Erythroblast (primary cell): ENCODE measurements around the gene AFAP1.

Experiments
- DNase-seq, 2 experiments: peaks; one replicate each; lab custom pipeline; 2025; lab: John Stamatoyannopoulos, UW
- GATA1 ChIP-seq: IDR thresholded peaks from 2 replicates; pipeline ENCODE4 v1.6.1; 2011; ENCODE audit warnings: low read depth, mild to moderate bottlenecking, control low read depth, low read length, moderate library complexity
- POLR2A ChIP-seq: IDR thresholded peaks from 2 replicates; pipeline ENCODE4 v1.6.1; 2011; ENCODE audit warnings: mild to moderate bottlenecking, low read length

AFAP1 gene

DNA sequence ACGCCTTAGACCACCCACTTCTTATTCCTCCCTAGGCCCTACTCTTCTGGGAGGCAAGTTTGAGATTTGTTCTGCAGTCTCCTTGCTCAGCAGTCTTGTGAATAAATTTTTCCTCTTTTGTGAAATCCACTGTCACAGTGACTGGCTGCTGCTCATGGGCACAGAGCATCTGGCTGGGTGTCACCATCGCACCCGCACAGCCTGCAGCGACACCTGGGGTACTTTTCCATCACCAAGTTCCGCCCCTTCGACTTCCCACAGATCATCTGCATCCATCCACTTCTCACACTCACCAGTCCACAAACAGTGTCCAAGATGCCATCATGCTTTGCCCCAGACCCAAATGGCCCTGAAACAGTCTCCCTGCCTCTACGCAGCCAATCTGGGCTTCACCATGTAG is 36.4 kb upstream of the AFAP1 start:
- DNase-seq, result no peak
- TF ChIP-seq GATA1 (no peak), POLR2A (no peak)

DNA sequence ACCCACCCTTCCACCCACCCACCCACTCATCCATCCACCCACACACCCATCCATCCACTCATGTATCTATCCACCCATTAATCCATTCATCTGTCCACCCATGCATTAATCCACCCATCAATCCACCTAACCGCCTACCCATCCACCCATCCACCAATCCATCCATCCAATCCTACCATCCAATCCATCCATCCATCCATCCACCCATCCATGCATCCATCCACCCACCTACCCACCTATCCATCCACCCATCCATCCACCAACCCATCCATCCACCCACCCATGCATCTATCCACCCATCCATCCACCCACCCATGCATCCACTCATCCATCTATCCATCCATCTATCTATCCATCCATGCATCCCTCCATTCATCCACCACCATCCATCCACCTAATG is 34.8 kb upstream of the AFAP1 start:
- no peak for TF ChIP-seq POLR2A
- TF ChIP-seq GATA1, result no peak
- DNase-seq, result no peak

DNA sequence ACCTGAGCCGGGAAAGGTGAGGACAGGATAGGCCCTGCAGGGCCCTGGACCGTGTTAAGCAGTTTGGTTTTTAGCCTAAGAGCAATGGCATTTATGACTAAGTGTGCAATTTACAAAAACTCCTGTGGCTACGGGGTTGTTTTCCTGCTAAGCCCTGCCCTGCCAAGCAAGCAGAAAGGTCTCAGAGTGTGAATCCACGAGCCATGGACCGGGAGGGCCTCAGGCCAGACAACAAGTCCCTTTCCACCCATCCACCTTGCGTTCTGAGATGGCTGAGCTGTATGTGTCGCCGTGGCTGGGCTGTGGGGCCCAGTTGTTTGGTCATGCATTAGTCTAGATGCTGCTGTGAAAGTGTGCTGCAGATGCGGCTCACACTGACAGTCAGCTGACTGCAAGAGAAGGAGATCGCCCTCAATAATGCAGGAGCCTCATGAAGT is 33.9 kb upstream of the AFAP1 start:
- no peak for TF ChIP-seq POLR2A
- no peak for TF ChIP-seq GATA1
- DNase-seq, result no peak

DNA sequence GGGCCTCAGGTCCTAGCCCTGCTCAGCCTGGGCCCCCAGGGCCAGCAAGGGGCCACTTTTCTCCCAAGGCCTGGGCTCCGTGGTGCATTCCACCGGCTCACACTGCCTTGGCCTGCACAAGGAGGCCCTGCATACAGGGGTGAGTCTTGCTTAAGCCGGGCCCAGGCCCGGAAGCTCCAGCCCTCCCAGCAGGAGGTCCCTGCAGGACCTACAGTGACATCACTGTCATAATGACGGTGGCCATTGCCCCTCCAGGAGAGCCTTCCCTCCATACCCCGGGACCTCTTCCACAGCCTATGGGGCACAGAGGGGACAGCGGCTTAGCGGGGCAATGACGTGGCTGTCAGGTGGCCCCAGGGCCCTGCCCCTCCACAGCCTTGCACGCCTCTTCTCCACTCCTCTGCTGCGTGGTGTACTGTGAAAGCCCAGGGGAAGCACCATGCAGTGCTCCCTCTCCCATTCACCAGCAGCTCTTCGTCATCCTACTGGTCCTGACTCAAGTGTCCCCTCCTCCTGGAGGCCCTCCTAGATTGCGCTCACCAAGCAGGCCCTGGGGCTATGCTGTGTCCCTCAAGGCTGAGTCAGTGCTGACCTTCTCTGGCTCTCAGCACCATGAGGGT is 32.3 kb upstream of the AFAP1 start:
- TF ChIP-seq POLR2A (no peak), GATA1 (no peak)
- DNase-seq, result no peak

DNA sequence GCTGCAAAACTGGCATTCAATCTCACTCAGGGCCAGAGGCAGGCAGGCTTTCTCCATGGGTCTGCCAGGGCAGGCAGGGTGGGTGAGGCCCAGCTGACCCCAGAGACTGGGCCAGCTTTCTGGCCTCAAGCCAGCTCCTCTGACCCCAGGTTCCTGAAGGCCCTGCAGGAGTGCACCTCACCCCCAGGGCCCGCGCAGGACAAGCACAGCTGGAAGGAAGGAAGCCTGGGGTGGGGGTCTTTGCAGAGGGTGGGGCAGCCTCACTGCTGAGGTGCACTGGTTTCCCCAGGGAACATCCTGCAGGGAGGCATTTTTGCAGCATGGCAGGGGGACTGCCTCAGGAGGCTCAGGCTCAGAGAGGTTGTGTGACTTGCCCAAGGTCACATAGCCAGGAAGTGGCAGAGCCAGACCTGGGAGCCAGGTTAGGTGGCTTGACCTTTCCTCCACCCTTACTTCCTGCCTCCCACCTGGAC is 31.5 kb upstream of the AFAP1 start:
- DNase-seq, result no peak
- TF ChIP-seq GATA1 (no peak), POLR2A (no peak)

DNA sequence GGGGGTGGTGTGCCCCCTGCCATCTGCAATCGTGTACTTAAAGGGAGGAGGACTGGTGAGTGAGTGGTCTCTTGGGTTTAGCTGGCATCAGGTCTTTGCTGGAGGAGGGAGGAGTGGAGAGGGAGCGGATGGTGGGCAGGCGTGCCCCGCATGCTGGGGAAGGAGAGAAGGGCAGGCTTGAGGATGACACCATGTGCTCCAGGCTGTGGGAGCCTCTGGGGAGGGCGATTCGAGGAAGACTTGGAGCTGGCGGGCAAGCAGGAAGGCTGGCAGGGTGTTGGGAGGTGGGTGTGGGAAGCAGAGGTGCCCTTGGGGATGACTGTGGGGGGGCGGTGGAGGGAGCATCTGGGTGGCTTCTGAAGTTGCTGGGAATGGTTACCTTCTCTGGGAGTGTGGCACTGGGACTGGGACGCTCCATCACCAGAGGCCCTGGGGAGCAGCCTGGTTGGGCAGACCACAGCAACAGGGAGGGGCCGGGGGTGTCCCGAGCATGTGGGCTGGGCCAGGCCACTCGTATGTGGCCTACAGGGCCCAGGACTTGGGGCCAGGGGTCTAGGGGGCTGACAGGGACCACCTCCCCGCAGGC is 30.8 kb upstream of the AFAP1 start:
- TF ChIP-seq POLR2A (no peak), GATA1 (no peak)
- DNase-seq, result no peak

DNA sequence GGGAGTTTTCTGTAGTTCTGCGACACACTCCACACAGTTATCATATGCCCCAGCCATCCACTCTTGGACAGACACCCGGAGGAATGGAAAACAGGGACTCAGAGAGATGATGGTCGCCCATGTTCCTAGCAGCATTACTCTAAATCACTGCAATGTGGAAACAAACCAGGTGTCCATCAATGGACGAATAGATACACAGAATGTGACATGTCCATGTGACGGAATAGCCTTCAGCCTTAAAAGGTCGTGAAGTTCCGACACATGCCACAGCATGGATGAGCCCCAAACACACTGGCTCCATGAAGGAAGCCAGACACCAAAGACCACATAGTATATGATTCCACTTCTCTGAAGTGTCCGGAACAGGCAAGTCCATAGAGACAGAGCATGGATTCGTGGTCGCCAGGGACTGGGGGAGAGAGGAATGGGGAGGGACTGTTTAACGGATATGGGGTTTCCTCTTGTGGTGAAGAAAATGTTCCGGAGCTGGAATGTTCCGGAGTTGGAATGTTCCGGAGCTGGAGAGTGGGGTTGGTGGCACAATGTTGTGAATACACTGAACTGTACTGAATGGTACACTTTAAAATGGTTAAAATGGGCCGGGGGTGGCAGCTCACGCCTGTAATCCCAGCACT is 28.7 kb upstream of the AFAP1 start:
- TF ChIP-seq POLR2A (no peak), GATA1 (no peak)
- DNase-seq, result no peak

DNA sequence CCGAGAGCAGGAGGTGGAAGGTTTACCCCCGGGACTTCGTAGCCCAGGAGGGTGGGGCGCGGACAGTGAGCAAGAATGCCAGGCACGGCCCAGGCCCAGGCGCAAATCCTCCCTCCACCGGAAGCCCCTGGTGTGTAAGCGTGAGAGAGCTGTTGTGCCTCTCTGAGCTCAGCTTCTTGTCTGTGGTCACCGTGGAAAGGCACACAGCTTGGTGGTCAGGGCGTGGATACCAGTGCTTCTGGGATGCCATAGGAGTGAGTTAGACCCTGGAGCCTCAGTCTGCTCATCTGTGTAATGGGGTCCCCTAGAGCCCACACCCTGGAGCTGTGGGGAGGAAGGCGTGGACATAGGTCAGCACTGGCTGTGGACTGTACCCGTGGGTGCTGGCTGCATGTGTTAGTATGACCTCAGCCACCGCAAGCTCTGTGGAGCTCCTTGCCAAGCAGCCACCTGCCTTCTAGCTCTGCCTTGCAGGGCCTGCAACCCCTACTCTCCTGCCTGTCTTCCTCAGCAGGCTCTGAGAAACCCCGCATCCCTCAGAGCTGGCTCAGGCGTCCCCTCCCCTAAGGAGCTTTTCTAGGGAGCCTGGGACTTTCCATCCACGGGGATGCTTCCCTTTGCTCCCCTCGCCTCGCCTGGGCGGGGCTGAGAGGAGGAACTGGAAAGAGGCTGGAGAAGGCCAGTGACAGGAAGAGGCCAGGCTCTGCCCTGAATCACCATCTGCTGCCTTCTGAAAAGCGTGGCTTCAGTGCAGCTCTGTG is 28.0 kb upstream of the AFAP1 start:
- no peak for DNase-seq
- TF ChIP-seq POLR2A (no peak), GATA1 (no peak)

DNA sequence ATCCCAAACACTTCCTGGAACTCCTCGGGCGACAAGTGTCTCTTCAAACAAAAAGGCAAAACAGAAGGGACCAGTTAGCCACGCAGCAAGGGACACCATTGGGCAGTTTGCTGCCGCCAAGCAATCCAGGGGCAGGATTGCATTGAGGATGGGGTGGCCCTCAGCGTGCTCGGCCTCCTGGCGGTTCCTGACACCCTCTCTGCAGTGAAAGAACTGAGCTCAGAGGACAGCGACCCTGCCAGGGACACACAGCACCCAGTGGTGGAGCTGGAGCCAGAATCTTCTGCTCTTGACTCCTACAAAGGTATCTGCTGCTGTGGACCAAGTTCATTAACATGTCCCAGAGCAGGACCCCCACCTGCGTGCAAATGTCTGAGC is 27.4 kb upstream of the AFAP1 start:
- no peak for DNase-seq
- no peak for TF ChIP-seq POLR2A
- TF ChIP-seq GATA1, result no peak

DNA sequence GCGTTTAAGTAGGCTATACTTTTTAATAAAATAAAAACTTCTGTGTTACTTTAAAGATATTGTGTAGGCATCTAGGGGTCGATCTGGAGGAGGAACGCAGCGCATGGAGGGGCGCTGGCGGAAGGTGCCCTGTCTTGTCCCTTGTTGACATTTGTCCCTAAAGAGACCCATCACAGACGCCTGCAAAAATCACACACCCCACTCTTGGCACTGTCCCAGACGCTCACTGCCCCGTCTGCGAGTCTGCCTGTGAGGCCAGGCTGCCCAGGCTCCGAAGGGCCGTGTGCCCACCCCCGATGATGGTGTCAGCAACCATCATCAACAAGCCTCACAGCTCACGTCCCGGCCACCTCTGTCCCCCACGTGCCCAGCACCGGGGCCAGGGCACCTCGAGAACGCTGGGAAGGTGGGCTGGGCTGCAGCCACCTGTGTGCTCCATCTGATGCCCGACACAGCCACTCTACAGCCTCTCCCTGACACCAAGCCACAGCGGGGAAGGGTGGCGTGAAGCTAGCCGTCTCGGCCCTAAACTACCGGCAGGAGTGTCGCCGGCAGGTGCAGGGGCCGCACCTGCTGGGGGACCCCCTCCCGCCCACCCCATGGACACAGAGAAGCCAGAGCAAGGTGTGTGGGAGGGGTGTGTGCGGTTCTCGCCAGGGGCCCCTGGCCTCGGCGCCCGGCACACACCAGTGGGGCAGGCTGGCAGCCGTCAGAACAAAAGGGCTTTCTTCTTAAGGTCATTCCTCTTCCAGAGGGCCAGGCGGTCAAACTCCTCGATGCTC is 26.8 kb upstream of the AFAP1 start:
- no peak for DNase-seq
- TF ChIP-seq POLR2A (no peak), GATA1 (no peak)

DNA sequence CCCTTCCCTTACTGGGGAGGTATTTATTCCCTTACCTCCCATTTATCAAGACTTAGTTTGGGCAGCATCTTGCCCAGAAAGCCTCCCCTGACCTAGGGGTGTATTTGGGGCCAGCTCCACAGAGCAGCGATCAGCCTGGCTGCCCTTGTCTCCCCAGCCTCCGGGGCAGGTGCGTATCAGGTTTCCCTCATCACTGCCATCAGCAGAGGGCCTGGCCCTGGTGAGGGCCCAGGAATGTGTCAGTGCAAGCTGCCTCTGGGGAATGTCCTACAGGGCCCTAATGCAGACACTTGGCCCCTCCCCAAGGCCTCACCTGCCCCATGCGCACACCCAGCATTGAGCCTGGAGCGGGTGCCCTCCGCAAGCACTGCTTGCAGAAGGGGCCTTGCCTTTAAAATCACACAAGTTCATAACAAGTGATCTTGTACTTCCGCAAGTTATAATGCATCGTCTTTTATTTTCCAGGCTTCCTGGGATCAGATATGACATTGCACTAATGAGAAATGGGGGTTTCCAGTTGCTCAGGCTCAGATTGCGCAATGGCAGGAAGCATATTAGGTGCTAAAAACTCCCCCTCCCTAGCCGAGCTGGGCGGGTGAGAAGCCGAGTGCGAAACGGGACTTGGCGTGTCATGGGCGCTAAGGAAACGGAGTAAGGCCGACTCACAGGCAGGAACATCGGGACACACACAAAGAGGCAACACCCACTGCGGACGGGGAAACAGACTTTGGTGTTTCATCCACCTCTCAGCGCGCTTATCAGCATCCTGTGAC is 25.4 kb upstream of the AFAP1 start:
- no peak for DNase-seq

DNA sequence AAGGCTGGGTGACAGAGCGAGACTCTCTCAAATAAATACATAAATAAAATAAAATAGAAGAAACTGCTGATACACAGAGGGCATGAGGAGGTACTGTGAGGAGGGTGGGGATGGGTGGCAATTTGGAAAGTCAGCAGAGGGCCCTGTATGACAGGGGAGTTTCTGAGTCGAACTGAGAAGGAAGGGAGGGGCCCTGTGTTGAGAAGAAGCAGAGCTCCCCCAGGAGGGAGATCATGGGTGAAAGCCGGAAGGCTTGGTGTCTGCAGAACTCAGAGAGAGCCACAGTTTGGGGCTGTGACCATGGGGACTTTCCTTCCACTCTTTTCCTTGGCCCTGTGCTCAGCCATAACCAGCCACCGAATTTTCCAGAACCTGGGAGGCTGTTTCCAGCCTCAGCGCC is 24.8 kb upstream of the AFAP1 start:
- TF ChIP-seq GATA1, result no peak
- no peak for TF ChIP-seq POLR2A
- no peak for DNase-seq

More for the DNA sequence above, 25.4 kb upstream of the AFAP1 start:
- no peak for TF ChIP-seq POLR2A

DNA sequence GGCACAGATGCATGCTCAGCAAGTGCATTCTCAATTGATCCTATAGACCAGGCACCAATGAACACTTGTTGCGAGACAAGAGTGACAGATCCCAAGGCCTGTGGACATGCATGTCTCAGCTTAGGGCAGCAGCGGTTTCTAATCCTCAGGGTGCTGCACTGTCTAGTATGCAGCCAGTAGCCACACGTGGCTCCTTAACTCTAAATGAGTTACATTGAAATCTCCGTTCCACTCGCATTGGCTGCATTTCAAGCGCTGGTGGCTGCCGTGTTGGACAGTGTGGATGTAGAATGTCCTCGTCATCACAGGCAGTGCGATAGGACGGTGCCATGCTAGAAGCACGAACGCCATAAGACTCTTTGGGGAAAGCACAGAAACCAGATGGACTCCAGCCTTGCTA is 24.0 kb upstream of the AFAP1 start:
- TF ChIP-seq POLR2A (no peak), GATA1 (no peak)
- no peak for DNase-seq
